ENCODE results near the gene TCP11. TPM values are rescaled to one million over a fixed set of nuclear protein-coding genes. Genes with fewer than 3 reads are reported as not detected.
A peak's percentile ranks its signal among the peaks of the same experiment; 100 is the strongest.

Gene TCP11
- total RNA-seq, 1 experiment from 2014 or later = not detected

GRCh38 chr6:35088281-35089215 is 52.6 kb downstream of the TCP11 start:
- no peaks in the 10 kb centered on the region for H3K4me1 ChIP-seq (ENCODE audit: insufficient read depth, low read length)
- Mint-ChIP-seq H3K4me1 (peaks cover 13% of the 10 kb centered on the region in 2 experiments), H3K27ac (peak overlapping the region in 1 of 3 experiments; percentile 87; a peak in 3 of 7 replicates), H3K27me3 (ENCODE audit: low read depth) (no peaks in the 10 kb centered on the region), H3K36me3 (ENCODE audit: insufficient read depth in 1 of 3, low read depth in 3 of 3) (peaks cover 19 to 45% (median 40%) of the 10 kb centered on the region in 3 experiments; a peak in 6 of 7 replicates), H3K4me3 (no peak overlapping the region), H3K9me3 (no peaks in the 10 kb centered on the region)
- no peak overlapping the region for H3K14ac ChIP-seq (ENCODE audit: insufficient read depth, low read length)
- H3T11ph ChIP-seq (ENCODE audit: low read length) = no peak overlapping the region
- H4K8ac ChIP-seq (replicated peaks; ENCODE audit: insufficient read length, low read depth, low read length) = no peak overlapping the region
- H2BK15ac ChIP-seq (ENCODE audit: low read depth, low read length) = no peak overlapping the region
- no peak overlapping the region for H3K56ac ChIP-seq (ENCODE audit: insufficient read length, low read depth, low read length)
- no peak overlapping the region for H2BK120ac ChIP-seq (ENCODE audit: low read depth, low read length, poor library complexity, severe bottlenecking)
- no peak overlapping the region for H4K5ac ChIP-seq (ENCODE audit: insufficient read length, low read depth, low read length)
- H4K91ac ChIP-seq (ENCODE audit: insufficient read length, low read depth, low read length) = no peak overlapping the region
- H4K20me1 ChIP-seq (ENCODE audit: control insufficient read depth, insufficient read depth, insufficient read length) = no peaks in the 10 kb centered on the region
- H3K27me3 ChIP-seq (ENCODE audit: insufficient read depth, low read length) = no peaks in the 10 kb centered on the region
- H3K23me2 ChIP-seq (ENCODE audit: insufficient read length, low read depth, low read length, poor library complexity, severe bottlenecking) = no peaks in the 10 kb centered on the region
- no peak overlapping the region for H3K4me2 ChIP-seq (ENCODE audit: insufficient read depth, insufficient read length, low read length)
- H2AK5ac ChIP-seq (ENCODE audit: insufficient read length, low read length) = no peak overlapping the region
- no peak overlapping the region for H3K9ac ChIP-seq (ENCODE audit: extremely low read depth, insufficient read length, low read length)
- no peak overlapping the region for H2BK20ac ChIP-seq (ENCODE audit: low read depth, low read length, poor library complexity, severe bottlenecking)
- WGBS (ENCODE audit: extremely low coverage, insufficient read length, low lambda C conversion rate) = no CpG with 5 or more reads among the region's 24 CpGs
- peak; percentile 28 for DNase-seq
- H3K4ac ChIP-seq (ENCODE audit: low read depth, low read length) = no peak overlapping the region
- no peaks in the 10 kb centered on the region for H3K79me2 ChIP-seq (ENCODE audit: insufficient read depth, low read length)
- TF ChIP-seq CTCF (conservative IDR thresholded peaks at IDR 0.05) = 0 out of 3 replicates have a peak, but pooled peaks have one; percentile 12
- H2BK12ac ChIP-seq (ENCODE audit: insufficient read length, low read depth, low read length) = no peak overlapping the region
- no peak overlapping the region for H3K18ac ChIP-seq (ENCODE audit: insufficient read length, low read depth, low read length)
- no peak overlapping the region for H3K27ac ChIP-seq (ENCODE audit: insufficient read length, low read depth, low read length)
- no peak overlapping the region for H2BK5ac ChIP-seq (ENCODE audit: insufficient read length, low read length)
- no peaks in the 10 kb centered on the region for H3K79me1 ChIP-seq (ENCODE audit: insufficient read depth, low read depth, low read length, poor library complexity, severe bottlenecking)
- H2AFZ ChIP-seq (ENCODE audit: low read length) = no peak overlapping the region
- H3K9me3 ChIP-seq (ENCODE audit: control insufficient read depth, low read depth, low read length) = no peaks in the 10 kb centered on the region
- H3K23ac ChIP-seq (ENCODE audit: insufficient read length, low read depth, low read length) = no peak overlapping the region
